Right renal pelvis (tissue), 4 donors: ENCODE measurements around the gene KCNMA1. TPM values are rescaled to one million over a fixed set of nuclear protein-coding genes. Genes with fewer than 3 reads are reported as not detected.
A peak's percentile ranks its signal among the peaks of the same experiment; 100 is the strongest.

Source experiments
- DNase-seq, 4 donors: peaks; one replicate each; pipeline ENCODE4 v3.0.0-alpha.2; 2013; ENCODE audit warnings: low read depth in 4 of 4, low spot score in 3 of 4, missing footprints in 1 of 4
- polyA plus RNA-seq, 4 donors: library from polyadenylated mRNA; unstranded; fragments of 120-200 nt; gene quantifications; one replicate each; pipeline ENCODE4 v1.2.1, GENCODE V29; 2013; ENCODE audit not compliant: insufficient read length in 4 of 4

KCNMA1 gene
- polyA plus RNA-seq, 4 donors: 2.9 to 4.8 (median 3.8) TPM

DNA sequence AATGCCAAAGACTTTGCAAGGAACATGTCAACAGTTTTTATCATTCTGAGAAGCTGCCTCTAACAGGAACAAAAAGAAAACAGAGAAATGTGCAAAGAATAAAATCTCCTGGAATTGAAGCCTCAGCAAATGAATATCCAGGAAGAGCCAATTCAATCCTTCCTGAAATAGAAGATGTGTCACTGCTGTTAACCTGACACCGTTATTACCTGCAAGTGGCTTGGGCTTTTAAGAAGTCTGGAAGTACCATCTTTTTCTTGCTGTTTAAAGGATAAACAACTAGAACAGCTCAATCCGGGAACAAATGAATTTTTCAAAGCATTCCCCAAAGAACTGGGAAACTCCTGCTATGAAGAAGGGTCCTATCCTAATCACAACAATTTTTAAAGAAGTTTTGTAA, 434.8 kb downstream of the KCNMA1 start:
- no peak for DNase-seq

DNA sequence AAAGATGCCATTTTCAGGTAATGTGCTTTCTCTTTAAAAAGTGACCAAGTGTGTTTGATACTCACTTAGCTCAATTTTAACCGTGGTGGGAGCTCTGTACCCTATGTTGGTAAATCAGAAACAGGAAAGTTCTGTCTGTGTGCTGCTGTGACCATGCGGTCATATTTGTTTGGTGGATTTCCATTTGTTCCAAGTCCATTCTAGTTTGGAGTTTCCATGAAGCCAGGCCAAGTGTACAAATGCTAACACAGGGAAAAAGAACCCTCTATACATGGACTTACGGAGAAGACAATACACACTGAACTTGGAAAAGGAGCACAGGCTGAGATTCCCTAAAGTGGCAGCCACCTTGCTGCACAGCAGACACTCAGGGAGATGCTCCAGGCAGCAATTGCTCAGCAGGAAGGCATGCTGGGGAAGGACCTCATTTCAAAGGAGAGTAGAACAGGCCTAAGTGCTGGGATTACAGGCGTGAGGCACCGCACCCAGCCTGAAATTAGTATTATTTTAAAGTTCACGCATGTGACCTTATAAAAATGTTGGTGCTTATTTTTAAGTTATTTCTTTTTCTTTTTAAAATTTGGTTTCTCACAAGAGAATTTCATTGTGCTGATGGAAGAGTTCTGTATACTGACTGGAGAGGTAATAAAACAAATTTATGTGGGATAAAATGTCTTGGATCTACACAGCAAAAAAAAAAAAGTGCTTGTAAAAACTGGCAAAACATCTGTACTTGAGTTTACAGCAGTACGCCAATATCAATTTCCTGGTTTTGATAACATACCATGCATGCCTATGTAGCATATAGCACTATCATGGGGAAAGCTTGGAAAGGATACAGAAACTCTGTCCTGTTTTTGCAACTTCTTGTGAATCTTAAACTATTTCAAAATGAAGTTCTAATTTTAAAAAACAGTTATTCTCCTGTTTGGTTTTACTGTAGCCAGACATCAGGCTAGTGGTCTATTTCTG, 436.2 kb downstream of the KCNMA1 start:
- DNase-seq: peak in 1 of 4 donors; percentile 4

DNA sequence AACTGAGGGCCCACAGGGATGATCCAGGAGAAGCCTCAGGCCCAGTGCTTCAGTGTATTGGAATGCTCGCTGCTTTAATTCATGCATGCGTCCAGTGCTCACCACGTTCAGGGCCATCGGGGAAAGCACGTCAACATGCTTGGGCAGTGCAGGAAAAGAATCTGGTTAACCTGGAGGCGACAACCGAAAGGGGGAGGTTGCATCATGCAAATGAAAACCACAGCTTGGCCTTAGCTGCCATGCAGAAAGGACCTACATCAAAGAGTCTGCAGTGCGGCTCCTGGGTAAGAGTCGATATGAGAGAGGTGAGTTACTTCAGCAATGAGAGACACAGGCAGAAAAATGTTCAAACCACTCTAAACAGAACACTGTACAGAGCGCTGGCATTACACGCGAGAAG, 440.1 kb downstream of the KCNMA1 start:
- DNase-seq: no peak

DNA sequence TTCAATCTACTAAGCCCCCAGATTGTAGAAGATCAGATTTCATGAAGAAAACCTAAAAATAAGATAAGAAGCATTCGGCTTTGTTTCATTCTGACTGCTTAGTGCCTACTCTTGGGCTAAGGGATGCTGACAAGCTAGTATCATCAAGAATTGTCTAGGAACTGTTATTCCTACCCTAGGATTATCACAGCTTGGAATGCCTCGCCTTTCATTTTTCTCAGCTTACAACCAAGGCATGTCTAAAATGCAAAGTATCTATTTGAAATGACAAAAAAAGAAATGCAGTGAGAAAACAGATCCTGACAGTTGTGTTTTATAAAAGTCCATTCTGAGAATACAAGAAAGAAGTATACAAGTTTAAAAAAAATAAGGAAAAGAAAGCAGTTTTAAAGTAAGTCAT, 441.0 kb downstream of the KCNMA1 start:
- no peak for DNase-seq

DNA sequence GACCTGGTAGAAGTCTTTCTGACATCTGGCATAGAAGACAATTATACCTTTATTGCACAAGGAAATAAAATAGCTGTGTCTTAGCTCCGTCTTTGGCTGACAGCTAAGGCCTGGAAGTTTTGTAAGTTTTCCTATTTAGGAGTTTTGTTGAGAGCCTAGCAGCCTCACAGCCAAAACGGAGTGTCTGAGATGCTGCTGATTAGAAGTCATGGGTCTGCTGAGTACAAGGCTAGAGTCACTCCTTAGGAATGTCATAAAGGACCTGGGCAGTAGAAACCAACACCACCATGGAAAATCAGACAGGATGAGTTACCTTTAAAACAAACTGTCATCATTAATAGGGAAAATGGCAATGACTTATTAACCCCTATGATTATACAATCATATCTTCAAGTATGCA, 442.5 kb downstream of the KCNMA1 start:
- DNase-seq: no peak

DNA sequence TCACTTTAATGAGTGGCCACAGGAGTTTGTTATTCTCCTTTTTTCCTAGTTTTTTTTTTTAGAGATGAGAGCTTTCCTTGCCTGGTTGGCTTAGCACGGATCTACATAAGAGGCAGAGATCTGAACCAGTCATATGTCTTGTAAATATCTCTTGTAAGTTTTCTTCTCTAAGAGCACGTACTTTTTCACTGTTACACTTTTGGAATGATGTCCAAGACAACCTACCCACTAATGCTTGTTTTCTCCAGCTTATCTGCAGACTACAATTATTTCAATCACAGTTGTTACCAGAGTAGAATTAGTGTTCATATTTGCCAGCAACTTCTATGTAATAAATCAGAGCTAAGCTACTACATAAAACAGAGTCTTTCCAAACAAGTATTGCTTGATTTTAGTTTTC, 444.6 kb downstream of the KCNMA1 start:
- no peak for DNase-seq

DNA sequence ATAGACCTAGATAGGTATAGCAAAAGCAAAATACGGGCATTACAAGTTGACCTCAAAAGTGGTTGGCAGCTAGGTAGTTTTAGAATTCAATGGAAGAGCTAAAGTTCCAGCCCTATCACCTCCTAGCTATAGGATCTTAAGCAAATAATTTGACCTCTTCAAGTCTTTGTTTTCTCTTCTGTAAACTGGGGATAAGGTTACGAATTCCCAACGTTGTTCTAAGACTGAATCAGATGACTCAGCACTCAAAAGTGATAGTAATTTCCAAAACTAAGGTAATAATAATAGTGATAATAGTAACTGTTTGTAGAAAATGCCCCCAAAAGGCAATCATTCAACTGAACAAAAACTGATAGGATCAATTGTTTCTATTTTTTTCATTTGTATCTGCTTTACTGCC, 445.2 kb downstream of the KCNMA1 start:
- no peak for DNase-seq

DNA sequence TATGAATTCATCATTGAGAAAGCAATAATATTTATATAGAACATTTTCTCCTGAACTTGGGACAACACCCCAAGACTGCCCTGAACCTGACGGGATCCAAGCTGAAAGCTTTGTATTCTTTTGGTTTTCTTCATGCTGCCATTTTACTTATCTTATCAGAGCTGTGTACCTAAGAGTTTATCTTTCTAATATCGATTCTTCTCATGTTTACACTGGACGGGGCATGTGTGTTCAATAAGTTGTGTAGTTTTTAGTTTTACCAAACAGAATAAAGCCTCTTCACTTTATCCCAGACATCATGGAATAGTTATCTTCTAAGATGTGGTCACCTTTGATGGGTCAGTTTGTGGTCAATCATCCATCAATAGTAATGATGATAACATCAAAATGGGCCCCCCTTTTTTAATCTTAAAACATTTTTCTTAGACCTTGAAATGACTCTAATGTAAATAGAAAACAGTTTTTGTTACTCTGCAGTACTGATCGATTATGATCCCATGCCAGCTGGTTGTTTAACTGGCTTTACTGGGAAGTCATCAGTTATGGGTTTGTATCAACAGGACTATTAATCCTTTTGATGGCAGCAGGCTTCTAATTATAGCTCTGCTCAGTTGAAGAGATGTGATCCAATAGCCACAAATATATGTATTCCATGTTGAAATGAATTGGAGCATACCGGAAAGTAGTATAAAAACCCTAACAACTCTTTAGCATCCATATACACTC, 446.1 kb downstream of the KCNMA1 start:
- DNase-seq: no peak

DNA sequence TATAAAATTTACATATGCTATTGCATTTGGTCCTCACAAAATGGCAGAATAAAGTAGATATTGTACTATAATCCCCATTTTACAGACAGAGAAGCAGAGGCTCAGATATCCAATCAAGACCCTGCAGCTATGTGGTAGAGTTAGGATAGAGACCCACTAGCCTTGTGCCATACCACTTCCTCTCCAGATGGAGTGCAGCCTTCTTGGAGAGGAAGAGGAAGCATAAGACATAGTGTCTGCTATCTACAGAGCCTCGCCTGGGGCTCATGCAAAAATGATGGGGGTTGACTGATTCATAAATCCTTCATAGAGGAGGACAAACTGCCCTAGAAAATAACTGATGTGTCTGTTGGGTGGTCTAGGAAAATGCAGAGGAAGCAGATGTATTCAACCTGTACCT, 447.3 kb downstream of the KCNMA1 start:
- DNase-seq: no peak

DNA sequence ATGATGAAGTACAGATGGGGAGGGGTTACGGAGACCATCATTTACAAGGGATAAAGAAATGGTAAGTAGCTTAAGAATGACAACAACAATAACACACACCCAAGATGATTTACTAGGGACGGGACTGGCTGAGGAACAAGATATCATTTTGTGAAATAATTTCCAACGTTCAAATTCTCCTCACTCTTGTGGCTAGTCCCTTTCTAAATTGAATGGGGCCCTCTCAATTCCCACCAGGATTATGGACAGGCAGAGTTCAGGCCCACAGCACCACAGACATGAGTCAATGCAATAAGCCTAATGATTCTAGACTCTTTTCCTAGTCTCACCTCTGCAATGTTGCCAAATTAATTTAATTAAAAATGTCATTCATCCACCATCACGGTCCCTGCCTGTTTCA, 448.1 kb downstream of the KCNMA1 start:
- DNase-seq: no peak

DNA sequence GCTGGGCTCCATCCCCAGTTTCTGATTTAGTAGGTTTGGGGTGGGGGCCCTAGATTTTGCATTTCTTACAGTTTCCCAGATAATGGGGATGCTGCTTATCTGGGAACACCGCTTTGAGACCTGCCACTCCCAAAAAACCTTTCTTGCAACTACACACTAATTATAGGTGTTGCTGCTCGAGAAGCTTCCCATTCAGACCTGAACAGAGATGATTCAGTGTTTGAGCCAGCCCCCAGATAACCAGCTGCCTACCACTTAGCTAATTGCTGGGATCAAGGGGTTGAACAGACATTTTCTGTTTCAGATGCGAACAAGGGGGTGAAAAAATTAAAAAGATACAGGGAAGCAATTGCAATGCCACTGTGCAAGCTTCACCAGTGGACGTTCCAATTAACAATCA, 448.5 kb downstream of the KCNMA1 start:
- DNase-seq: no peak

DNA sequence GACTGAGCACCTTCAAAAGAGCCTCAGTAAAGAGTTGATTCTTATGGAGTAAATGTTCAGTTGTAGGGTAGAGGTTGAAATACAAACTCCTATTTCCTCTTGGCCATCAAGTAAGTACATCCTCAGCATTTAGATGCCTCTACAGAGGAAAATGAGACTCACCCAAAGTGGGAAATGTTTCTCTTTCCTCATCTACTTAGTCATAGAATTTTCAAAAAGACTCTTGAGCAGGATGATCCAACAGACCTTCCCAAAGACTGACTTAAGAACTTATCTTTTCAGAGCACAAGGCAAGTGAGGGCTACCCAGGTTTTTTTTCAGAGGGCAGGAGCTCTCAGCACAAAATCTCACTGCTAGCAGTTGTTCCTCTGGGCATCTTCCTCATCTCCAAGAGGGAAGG, 449.1 kb downstream of the KCNMA1 start:
- DNase-seq: no peak

DNA sequence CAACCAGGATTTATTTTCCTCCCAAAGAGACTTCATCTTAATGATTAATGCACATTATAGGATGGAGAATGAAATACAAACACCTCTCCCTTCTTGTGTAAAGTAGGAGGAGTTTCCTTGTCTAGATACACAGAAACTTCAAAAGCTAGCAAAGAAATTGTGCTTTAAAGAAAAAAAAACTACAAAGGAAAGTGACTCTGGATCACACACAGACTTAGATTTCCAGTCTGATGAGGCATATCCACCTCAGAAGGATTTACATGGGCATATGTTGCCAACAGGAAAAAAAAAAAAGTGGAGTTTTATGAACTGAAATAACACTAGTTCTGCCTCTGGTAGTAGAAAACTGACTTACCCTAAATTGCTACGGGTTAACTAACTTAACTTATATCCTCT, 449.6 kb downstream of the KCNMA1 start:
- no peak for DNase-seq

DNA sequence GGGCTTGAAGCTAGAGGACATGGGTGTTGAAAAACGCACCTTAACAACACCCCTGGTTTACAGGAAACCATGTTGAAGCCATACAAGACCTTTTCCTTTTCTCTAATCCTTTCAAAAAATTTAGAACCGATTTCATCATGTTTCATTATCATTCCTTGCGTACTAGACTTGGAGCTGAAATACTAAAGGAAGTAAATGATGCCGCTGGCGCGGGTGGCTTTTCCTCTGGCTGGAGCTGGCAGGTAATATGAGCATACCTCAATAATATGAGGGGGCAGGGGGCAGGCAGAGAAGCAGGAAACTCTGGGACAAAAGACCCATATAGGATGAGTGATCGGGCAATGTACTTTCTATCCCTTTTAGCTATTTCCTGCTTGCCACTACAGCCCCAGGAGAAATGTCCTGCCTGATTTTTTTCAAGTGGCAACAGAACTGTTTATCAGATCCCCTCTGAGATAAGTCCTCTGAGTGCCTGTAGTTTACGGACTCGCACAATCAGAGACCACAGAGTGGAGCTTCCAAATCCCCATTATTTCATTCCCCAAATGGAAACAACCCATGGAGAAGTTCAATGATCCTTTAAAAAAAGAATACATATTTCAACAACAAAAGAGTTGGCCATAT, 450.1 kb downstream of the KCNMA1 start:
- no peak for DNase-seq

DNA sequence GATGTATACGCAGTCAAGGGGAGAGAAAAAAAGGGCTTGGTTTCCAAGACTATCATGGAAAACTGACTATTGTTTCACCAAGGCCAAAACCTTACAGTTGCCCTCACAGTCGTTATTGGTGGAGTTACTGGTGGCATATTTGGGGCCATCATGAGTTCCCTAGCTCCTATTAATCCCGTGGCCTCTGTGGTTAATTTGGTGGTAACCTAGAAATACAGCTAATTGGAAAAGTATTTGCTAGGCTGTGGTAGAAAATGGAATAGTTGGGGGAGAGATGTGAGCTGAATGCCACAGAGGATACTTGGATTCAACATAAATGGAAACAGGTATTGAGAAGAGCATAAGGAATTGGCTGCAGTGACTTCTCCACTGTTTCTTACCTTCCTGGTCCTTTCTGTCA, 450.7 kb downstream of the KCNMA1 start:
- DNase-seq: no peak

DNA sequence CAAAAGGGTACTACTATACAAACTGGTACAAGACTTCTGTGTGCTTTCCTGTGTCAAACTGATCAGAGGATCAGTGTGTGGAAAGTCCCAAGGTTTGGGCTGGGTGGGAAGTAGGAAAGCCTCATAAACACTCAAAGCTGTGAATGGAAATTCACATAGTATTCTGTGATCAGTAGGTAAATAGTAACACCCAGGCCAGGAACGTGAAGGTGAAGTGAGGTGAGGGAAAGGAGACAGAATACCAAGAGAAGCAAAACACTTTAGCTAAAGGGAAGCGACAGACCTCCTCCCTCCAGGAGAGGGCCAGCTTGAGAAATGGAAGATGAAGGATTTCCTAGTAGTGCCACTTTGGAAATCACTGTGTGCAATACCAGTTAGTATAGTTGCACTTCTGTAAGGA, 451.9 kb downstream of the KCNMA1 start:
- no peak for DNase-seq

DNA sequence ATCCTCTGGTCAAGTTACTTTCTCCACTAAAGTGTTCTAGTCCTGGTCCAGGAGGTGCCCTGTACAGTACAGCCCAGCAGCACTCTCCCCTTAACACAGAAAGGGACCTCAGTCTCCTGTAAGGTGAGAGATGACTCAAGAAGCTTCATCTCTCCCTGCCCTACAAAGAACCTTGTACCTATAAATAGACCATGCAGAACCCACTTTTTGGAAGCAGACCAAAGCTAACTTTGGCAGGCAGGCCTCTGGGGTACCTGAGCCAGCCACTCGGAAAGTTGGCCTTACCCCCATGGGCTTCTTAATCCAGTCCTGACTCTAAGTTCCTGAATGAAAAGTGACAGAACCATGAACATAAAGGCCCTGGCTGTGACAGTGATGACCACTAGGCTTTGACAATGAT, 454.8 kb downstream of the KCNMA1 start:
- no peak for DNase-seq

DNA sequence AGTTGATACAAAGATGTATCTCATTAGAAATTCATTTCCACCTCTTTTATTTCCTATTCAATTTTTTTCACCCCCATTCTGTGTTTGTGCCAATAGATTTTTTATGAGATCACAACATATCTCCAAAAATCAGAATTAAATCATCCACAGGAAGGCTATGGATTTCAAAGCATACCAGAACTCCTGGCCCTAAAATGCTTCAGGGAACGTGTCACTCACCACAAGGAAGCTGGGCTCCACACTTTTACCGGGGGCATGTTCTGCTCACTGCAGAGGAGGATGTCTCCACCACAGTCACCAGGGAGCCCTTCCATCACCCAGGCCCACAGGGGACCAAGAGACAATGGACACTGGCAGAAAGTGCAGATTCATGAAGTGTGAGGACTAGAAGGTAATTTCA, 456.8 kb downstream of the KCNMA1 start:
- no peak for DNase-seq

DNA sequence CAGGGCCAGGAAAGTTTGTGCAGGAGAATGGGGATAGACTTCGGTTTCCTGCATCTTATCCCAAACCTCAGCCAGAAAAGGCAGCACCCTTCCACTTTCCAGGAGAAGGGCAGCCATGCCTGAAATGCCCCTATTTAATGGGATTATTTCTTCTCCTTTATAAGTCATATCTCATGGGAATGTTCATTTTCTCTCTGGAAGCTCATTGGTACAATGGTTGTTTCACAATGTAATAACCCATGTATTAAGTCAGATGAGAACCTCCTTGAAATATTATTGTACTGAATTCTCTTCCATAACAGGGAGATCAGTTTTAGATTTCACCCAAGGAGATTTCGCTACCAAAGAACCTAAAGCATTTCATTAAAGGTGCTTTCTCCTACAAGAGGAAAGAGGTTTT, 457.5 kb downstream of the KCNMA1 start:
- DNase-seq: no peak

DNA sequence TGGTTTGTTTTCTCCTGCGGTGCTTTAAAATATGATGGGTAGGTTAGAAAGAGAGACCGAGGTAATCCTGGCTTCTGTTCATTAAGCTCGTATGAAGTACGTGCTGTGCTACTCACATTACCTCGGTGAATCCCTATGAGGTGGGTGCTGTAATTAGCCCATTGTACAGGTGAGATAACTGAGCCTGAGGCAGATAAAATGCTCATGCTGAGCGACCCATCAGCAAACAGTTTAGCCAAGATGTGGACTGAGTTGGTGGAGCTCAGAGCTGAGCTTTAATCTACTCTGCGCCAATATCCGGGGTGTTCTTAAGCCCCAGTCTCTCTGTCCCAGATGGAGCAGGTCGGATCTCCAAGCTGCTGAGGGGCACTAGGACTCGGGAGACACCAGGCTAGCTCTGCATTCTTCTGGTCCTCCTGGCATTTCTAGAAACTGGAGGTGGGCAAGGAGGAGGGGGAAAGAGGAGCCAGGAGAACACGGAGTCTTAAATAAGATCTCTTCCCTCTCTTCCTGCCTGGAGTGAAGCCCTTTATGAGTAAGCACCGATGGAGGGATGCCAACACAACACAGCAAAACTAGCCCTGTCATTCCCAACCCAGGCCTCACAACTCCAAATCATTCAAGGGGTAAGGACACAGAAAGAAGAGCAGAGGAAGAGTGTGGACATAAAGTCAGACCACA, 458.5 kb downstream of the KCNMA1 start:
- DNase-seq: no peak

DNA sequence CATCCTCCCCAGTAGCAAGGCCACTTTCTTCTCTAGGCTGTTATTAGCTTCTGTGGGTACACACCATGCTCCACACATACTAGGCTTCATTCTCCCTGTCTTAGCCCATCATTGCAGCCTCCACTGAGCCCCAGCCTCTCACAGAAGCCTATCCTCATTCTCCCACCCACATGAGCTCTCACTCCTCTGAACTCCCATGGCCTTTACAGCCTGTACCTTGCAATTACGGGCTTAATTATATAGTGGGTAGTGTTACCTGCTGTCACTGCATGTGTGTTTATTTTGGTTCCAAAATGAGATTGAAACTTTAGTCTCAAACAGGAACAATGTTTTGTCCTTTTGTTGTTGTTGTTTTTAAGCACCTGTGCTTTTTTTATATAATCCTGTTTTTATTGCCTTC, 460.0 kb downstream of the KCNMA1 start:
- no peak for DNase-seq
